GM21367 (cell line): Measurements from ENCODE around the gene MLANA.

Source experiments
- ATAC-seq: cut with Tn5 transposase; IDR thresholded peaks from one replicate; pipeline ENCODE4 v1.9.1; 2021; ENCODE audit not compliant: unreplicated experiment

The MLANA gene

GRCh38 chr9:5897851-5898250 is 7.2 kb downstream of the MLANA start:
- no peak for ATAC-seq

GRCh38 chr9:5899292-5899691 is 8.6 kb downstream of the MLANA start:
- ATAC-seq: no peak

GRCh38 chr9:5900622-5901021 is 9.9 kb downstream of the MLANA start:
- ATAC-seq: no peak

- ATAC-seq: no peak
These were observed 11.7 kb downstream of the MLANA start for GRCh38 chr9:5902377-5902776.

- no peak for ATAC-seq
These were observed 18.2 kb downstream of the MLANA start for GRCh38 chr9:5908918-5909317.

- ATAC-seq: no peak
These were observed 19.3 kb downstream of the MLANA start for GRCh38 chr9:5909976-5910375.

- ATAC-seq: no peak
These were observed 19.8 kb downstream of the MLANA start for GRCh38 chr9:5910413-5911057.

- ATAC-seq: no peak
These were observed 24.7 kb downstream of the MLANA start for GRCh38 chr9:5915438-5915837.

- no peak for ATAC-seq
These were observed 26.6 kb downstream of the MLANA start for GRCh38 chr9:5917273-5917672.

GRCh38 chr9:5917888-5918287 is 27.2 kb downstream of the MLANA start:
- no peak for ATAC-seq

GRCh38 chr9:5918460-5918859 is 27.8 kb downstream of the MLANA start:
- ATAC-seq: no peak

- peak; percentile 76 for ATAC-seq
These were observed 30.2 kb downstream of the MLANA start for GRCh38 chr9:5920860-5921328.

- no peak for ATAC-seq
These were observed 31.5 kb downstream of the MLANA start for GRCh38 chr9:5922192-5922591.

GRCh38 chr9:5931657-5932056 is 41.0 kb downstream of the MLANA start:
- no peak for ATAC-seq

- ATAC-seq: no peak
These were observed 47.8 kb downstream of the MLANA start for GRCh38 chr9:5938449-5938848.

- no peak for ATAC-seq
These were observed 48.8 kb downstream of the MLANA start for GRCh38 chr9:5939530-5939929.

GRCh38 chr9:5941214-5941613 is 50.5 kb downstream of the MLANA start:
- ATAC-seq: no peak

- ATAC-seq: no peak
These were observed 54.4 kb downstream of the MLANA start for GRCh38 chr9:5945112-5945511.

GRCh38 chr9:5947912-5948311 is 57.2 kb downstream of the MLANA start:
- ATAC-seq: no peak

GRCh38 chr9:5949103-5949699 is 58.5 kb downstream of the MLANA start:
- ATAC-seq: peak; percentile 71

GRCh38 chr9:5950261-5950660 is 59.6 kb downstream of the MLANA start:
- no peak for ATAC-seq

GRCh38 chr9:5951686-5952211 is 61.1 kb downstream of the MLANA start:
- ATAC-seq: no peak
